H4 (cell line): ENCODE data around the gene TGFBR3. TPM values are rescaled to one million over a fixed set of nuclear protein-coding genes. Genes with fewer than 3 reads are reported as not detected.

Source experiments
- DNase-seq: peaks from one replicate; pipeline ENCODE4 v3.0.0-alpha.2; 2015; ENCODE audit warnings: low spot score
- total RNA-seq: library from RNA; depleted of rRNA; stranded (reverse); fragments of >200 nt; shearing (Covaris generic); gene quantifications from 2 replicates; pipeline ENCODE4 v1.2.3, GENCODE V29; 2014

The TGFBR3 gene
- total RNA-seq, 1 experiment from 2014 or later, result 3.4 TPM

DNA sequence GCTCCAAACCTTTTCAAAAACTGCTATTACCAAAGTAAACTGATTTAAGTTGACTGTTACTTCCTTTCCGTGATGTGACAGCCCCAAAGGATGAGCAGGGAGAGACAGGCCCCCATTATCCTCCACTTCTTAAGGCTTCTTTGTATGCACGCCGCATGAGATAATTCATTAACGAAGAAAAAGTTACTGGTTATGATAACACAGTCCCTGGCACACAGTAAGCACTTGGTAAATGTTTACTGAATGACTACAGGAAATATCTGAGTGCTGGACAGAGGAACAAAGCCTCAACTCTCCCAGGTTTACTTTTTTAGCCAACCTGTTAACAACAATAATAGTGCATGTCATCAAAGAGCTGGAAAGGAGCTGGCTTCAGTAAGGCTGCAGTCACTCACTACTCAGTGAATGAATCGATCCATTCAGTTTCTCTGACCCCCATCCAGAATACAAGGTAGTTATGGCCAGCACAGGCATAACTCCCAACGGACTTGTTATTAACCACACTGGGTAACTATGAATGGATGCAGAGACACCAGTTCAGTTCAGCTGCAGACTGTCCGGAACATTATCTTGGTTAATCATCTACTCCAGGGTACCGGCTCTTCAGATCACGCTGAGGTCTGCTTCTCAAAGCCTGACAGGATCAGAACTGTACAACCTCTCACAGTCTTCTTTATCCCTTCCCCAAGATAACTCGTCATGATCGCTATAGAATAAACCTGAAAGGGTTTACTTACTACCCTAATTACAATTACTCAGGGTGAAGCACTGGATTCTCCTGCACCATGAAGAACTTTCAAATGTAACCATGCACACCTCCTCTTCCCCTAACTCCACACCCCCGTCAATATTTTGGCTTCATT lies 58.3 kb downstream of the TGFBR3 start:
- no peak for DNase-seq

- DNase-seq, result no peak
Observed at GRCh38 chr1:91827087-91827458, 58.9 kb downstream of the TGFBR3 start.

DNA sequence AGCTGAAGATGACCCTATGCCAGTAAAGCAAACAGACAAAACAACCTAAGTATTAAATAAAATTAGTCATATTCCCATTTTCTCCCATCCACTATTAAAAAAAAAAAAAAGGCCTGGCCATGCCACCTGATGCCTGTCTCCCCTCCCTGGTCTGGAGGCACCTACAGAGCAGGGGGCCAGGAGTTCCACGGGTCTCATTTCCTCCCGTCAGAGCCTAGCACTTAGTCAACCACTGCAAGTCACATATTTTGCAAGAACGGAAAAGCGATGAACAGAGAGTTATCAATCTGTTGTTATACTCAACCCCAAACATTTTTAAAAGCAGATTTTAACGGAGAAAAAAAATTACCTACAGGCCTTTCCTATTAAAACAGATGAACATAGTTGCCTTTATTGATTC lies 59.3 kb downstream of the TGFBR3 start:
- DNase-seq, result no peak

GRCh38 chr1:91826248-91826647 lies 59.7 kb downstream of the TGFBR3 start:
- no peak for DNase-seq

GRCh38 chr1:91821126-91821868 lies 64.7 kb downstream of the TGFBR3 start:
- DNase-seq, result no peak

GRCh38 chr1:91819038-91819788 lies 66.7 kb downstream of the TGFBR3 start:
- DNase-seq, result no peak

GRCh38 chr1:91818713-91818975 lies 67.3 kb downstream of the TGFBR3 start:
- no peak for DNase-seq

DNA sequence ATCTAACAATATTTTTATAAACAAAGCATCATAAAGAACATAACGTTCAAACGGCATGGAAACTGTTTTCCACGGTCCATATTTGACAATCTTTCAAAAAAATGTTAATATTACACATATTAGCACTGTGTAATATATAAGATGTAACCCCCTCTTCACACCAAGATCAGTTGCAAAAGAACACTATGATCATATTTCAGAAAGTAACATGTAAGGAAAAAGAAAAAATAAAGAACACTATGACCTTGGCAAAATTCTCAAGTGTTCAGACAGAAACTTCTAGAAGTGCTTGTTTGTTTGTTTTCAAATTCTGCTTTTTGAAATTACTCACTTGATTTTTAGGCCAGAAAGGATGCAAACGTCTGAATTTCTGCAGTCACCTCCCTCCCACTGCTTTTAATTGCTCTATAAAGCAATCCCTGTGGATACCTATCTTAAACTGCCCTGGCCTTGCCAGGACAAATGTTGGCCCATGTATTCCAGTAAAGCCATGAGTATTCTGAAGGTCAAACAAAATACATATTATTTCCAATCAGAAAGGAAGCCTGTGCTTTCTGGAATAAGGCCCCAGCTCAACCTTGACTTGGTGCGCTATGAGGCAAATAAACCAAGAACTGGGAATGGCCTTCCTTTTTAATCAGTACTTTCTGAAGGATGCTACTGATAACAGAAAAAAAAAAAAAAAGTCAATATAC lies 68.6 kb downstream of the TGFBR3 start:
- DNase-seq, result no peak

DNA sequence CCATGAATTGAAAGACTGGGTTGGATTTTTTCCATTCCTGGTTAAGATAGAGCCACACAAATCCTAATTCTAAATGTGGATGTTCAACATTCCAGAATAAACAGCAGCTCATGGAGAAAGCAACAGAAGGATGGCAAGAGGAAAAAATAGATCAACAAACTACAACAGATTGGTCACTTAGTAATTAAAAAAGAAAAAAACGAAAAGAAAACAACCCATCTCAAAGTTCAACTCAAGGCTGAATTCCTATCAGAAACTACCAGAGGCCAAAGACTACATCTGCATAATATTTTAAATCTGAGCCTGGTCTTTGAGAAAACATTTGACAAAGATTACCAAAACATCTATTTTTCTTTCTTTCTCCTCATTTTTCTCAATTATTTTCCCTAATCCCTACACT lies 69.9 kb downstream of the TGFBR3 start:
- DNase-seq, result no peak

- no peak for DNase-seq
Observed at GRCh38 chr1:91814448-91814847, 71.5 kb downstream of the TGFBR3 start.

DNA sequence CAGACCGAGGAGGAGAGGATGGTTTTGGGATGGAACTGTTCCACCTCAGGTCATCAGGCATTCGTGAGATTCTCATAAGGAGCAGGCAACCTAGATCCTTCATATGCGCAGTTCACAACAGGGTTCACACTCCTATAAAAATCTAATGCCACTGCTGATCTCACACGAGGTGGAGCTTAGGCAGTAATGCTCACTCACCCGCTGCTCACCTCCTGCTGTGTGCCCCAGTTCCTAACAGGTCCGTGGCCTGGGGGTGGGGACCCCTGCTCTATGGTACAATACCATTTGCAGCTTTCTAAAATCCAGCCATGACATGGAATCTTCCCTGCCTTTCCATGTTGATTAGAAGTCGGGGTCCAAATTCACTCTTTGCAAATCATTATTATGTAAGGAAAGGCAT lies 72.1 kb downstream of the TGFBR3 start:
- no peak for DNase-seq

GRCh38 chr1:91811363-91812025 lies 74.5 kb downstream of the TGFBR3 start:
- no peak for DNase-seq

DNA sequence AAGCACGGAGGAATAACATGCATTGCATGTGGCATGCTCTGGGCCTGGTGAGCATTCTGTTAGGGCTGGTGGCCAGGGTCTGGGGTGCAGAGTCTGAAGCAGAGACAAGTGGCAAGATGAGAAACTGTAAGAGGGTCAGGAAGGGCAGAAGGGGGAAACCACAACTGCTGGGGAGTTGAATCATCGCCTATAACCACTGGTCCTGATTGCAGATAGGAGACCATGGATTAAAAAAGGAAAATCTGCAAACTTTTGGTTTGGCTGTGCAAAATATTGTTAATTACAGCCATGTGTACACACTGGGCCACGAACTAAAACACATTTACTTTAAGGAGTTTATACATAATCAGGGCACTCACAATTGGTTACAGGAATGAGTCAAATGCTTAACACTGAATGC lies 76.6 kb downstream of the TGFBR3 start:
- no peak for DNase-seq

DNA sequence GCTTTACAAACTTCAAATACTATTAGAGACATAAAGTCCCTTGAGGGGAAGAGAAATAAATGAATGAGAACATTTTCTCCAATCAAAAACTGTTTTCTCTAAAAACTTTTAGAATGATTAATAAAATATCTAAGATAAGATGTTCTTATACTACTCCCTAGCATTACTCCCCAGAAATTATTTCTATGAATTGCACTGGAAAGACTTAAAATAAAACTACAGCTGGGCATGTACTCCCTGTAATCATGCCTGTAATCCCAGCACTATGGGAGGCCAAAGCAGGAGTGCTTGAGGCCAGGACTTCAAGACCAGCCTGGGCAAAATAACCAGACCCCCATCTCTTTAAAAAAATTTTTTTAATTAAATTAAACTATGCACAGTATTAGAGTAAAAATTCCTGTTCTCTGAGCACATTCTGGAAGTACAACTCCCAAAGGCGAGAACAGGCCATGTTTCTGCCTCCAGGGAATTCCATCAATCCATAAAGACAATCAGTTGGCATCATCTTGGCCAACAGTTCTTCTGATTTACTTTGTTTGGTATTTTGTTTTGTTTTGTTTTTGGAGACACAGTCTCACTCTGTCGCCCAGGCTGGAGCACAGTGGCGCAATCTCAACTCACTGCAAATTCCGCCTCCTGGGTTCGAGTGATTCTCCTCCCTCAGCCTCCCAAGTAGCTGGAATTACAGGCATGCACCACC lies 77.9 kb downstream of the TGFBR3 start:
- no peak for DNase-seq

DNA sequence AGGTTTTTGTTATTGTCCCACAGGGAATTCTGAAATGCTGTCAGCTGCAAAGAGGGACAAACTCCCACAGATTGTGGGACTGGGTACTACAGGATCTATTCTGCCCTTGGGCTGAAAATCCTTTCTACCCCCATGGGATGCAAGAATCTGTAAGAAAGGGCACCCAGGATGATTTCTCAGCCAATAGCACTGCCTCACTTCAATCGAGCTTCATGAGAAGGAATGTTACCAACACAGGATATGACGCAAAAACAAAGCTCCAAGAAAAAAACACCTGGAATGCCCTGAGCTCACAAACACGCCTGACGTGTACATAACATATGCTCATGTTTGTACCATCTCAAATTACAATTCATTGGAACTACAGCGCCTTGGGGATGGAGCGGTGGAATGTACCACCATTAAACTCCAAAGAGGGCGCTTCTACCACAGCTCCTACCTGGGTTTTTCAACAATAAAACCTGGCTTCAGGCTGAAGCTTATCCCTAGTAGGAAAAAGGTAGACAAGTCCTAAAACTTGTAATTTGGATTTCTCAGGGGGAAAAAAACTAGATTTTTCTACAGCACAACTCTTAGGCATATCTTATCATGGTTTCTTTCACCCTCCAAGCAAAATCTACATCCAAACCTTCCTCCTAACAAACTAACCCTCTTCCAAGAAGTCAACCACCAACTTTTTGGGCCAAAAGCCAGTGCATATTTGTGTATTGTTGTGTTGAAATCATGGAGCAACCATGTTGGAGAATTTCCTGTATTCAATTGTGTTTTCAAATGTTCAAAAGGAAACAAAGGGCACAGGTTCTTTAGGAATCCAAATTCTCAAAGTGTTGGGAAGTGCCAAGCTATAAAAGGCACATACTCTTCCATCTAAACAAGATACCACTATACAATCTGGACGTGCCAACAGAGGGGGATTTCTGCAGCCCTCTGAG lies 78.9 kb downstream of the TGFBR3 start:
- peak; percentile 65 for DNase-seq

GRCh38 chr1:91806181-91806768 lies 79.7 kb downstream of the TGFBR3 start:
- DNase-seq, result no peak

GRCh38 chr1:91805311-91805801 lies 80.6 kb downstream of the TGFBR3 start:
- DNase-seq, result no peak

DNA sequence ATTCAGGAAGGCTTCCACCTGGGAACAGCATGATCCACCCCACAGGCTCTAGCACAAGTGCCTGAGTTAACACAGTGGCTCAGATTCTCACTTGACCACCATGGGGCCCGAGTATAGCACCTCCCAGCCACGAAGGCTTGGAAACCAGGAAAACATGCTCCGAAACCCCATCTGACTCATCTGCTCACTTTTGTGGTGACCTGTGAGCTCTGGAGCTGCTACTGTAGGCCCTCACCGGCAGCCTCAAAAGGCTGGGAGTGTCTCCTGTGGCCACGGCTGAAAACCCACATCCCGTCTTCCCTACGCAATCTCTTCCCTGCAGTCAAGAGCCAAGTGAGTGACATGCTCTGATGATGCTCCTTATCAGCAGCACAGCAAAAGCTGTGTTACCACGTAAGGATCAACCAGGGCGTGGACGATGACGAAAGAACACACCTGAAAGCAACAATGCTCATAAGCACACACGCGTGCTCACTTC lies 81.4 kb downstream of the TGFBR3 start:
- peak; percentile 76 for DNase-seq
